ENCODE measurements around the gene VPS45. TPM values are rescaled to one million over a fixed set of nuclear protein-coding genes. Genes with fewer than 3 reads are reported as not detected.
"Not testable (repeated sequence)": the region's sequence is repeated elsewhere in the genome, so short reads cannot be mapped to it uniquely, and the experiment has no call there.

VPS45 gene
- total RNA-seq, 1 donor from 2014 or later, result 34.0 TPM

- no peaks in the 10 kb centered on the region for H3K27me3 Mint-ChIP-seq (ENCODE audit: low read depth, unreplicated experiment)
- peaks cover 2% of the 10 kb centered on the region for H3K79me2 ChIP-seq (ENCODE audit: insufficient read depth, low read length)
- no peak overlapping the region for H3K9ac ChIP-seq (ENCODE audit: low read length)
- no peaks in the 10 kb centered on the region for H3K36me3 ChIP-seq (ENCODE audit: insufficient read depth, low read length)
- no peaks in the 10 kb centered on the region for H3K4me1 Mint-ChIP-seq (ENCODE audit: low read depth, unreplicated experiment)
- TF ChIP-seq CTCF (IDR thresholded peaks at IDR 0.05; ENCODE audit: insufficient read depth, low read depth, low read length) (no peak), EZH2 (IDR thresholded peaks at IDR 0.05; ENCODE audit: insufficient read depth, low read length) (no peak)
- no peak overlapping the region for H3K4me2 ChIP-seq (ENCODE audit: low read length)
- no peak overlapping the region for H3K4me3 ChIP-seq (ENCODE audit: insufficient read depth, low read depth, low read length)
- H3K27ac Mint-ChIP-seq (ENCODE audit: unreplicated experiment), result no peak overlapping the region
- H3K27ac ChIP-seq (ENCODE audit: low read depth, low read length), result no peak overlapping the region
- no peaks in the 10 kb centered on the region for H3K4me1 ChIP-seq (ENCODE audit: insufficient read depth, low read length)
- FAIRE-seq (no peak), DNase-seq (ENCODE audit: low read depth) (no peak)
- no peak overlapping the region for H2AFZ ChIP-seq (ENCODE audit: low read depth, low read length)
- no peaks in the 10 kb centered on the region for H3K27me3 ChIP-seq (ENCODE audit: insufficient read depth, low read length)
- H3K36me3 Mint-ChIP-seq (ENCODE audit: low read depth, unreplicated experiment), result peaks cover 7% of the 10 kb centered on the region
- no peaks in the 10 kb centered on the region for H4K20me1 ChIP-seq (ENCODE audit: insufficient read depth, low read length)
- H3K9me3 Mint-ChIP-seq (ENCODE audit: unreplicated experiment), result no peaks in the 10 kb centered on the region
- no peak overlapping the region for H3K4me3 Mint-ChIP-seq (ENCODE audit: unreplicated experiment)
- no peaks in the 10 kb centered on the region for H3K9me3 ChIP-seq (ENCODE audit: insufficient read depth, low read depth, low read length)
Observed at GRCh38 chr1:150134537-150134936, 67.0 kb downstream of the VPS45 start.

- not testable (repeated sequence) for H3K36me3 ChIP-seq (ENCODE audit: insufficient read depth, low read length); H3K27me3 Mint-ChIP-seq (ENCODE audit: low read depth, unreplicated experiment); H3K27ac Mint-ChIP-seq (ENCODE audit: unreplicated experiment); H3K4me3 Mint-ChIP-seq (ENCODE audit: unreplicated experiment); H4K20me1 ChIP-seq (ENCODE audit: insufficient read depth, low read length); H3K9me3 ChIP-seq (ENCODE audit: insufficient read depth, low read depth, low read length); H2AFZ ChIP-seq (ENCODE audit: low read depth, low read length); FAIRE-seq; DNase-seq (ENCODE audit: low read depth); H3K9me3 Mint-ChIP-seq (ENCODE audit: unreplicated experiment); H3K4me2 ChIP-seq (ENCODE audit: low read length); H3K27ac ChIP-seq (ENCODE audit: low read depth, low read length); H3K4me1 ChIP-seq (ENCODE audit: insufficient read depth, low read length); H3K36me3 Mint-ChIP-seq (ENCODE audit: low read depth, unreplicated experiment); H3K4me3 ChIP-seq (ENCODE audit: insufficient read depth, low read depth, low read length); H3K4me1 Mint-ChIP-seq (ENCODE audit: low read depth, unreplicated experiment); H3K27me3 ChIP-seq (ENCODE audit: insufficient read depth, low read length); H3K9ac ChIP-seq (ENCODE audit: low read length); H3K79me2 ChIP-seq (ENCODE audit: insufficient read depth, low read length)
Observed at GRCh38 chr1:150135400-150135799, 67.8 kb downstream of the VPS45 start.

- H3K36me3 Mint-ChIP-seq (ENCODE audit: low read depth, unreplicated experiment), result peaks cover 7% of the 10 kb centered on the region
- Histone ChIP-seq H3K36me3 (ENCODE audit: insufficient read depth, low read length) (no peaks in the 10 kb centered on the region), H3K79me2 (ENCODE audit: insufficient read depth, low read length) (peaks cover 2% of the 10 kb centered on the region), H3K4me3 (ENCODE audit: insufficient read depth, low read depth, low read length) (no peak overlapping the region), H2AFZ (ENCODE audit: low read depth, low read length) (no peak overlapping the region), H4K20me1 (ENCODE audit: insufficient read depth, low read length) (no peaks in the 10 kb centered on the region), H3K27me3 (ENCODE audit: insufficient read depth, low read length) (no peaks in the 10 kb centered on the region), H3K9me3 (ENCODE audit: insufficient read depth, low read depth, low read length) (no peaks in the 10 kb centered on the region), H3K4me2 (ENCODE audit: low read length) (no peak overlapping the region), H3K9ac (ENCODE audit: low read length) (no peak overlapping the region), H3K4me1 (ENCODE audit: insufficient read depth, low read length) (no peaks in the 10 kb centered on the region), H3K27ac (ENCODE audit: low read depth, low read length) (no peak overlapping the region)
- TF ChIP-seq CTCF (IDR thresholded peaks at IDR 0.05; ENCODE audit: insufficient read depth, low read depth, low read length), result no peak
- H3K9me3 Mint-ChIP-seq (ENCODE audit: unreplicated experiment), result no peaks in the 10 kb centered on the region
- no peak overlapping the region for H3K4me3 Mint-ChIP-seq (ENCODE audit: unreplicated experiment)
- no peaks in the 10 kb centered on the region for H3K4me1 Mint-ChIP-seq (ENCODE audit: low read depth, unreplicated experiment)
- DNase-seq (ENCODE audit: low read depth), result no peak
- no peaks in the 10 kb centered on the region for H3K27me3 Mint-ChIP-seq (ENCODE audit: low read depth, unreplicated experiment)
- H3K27ac Mint-ChIP-seq (ENCODE audit: unreplicated experiment), result no peak overlapping the region
- no peak for FAIRE-seq
Observed at GRCh38 chr1:150138044-150138443, 70.5 kb downstream of the VPS45 start.
